Small intestine (tissue), 7 donors: ENCODE measurements around the gene ABCC6. TPM values are rescaled to one million over a fixed set of nuclear protein-coding genes. Genes with fewer than 3 reads are reported as not detected.
"Not testable (repeated sequence)": the region's sequence is repeated elsewhere in the genome, so short reads cannot be mapped to it uniquely, and the experiment has no call there.

ENCODE experiments used
- DNase-seq, 2 donors: peaks; one replicate each; pipeline versions ENCODE4 v3.0.0 to v3.0.0-alpha.2; 2013
- FAIRE-seq: peaks from 2 replicates; lab custom pipeline; 2012; peaks lifted over from hg19 to GRCh38; lab: Jason Lieb, UNC
- H3K27ac ChIP-seq, 3 donors: one replicate each; pipeline ENCODE4 v1.5.1; 2013; ENCODE audit warnings: low read length in 2 of 3, mild to moderate bottlenecking in 2 of 3, control low read depth in 1 of 3, inconsistent platforms in 1 of 3, low read depth in 1 of 3, moderate library complexity in 1 of 3
- H3K27me3 ChIP-seq, 3 donors: one replicate each; pipeline ENCODE4 v1.6.1; 2013; ENCODE audit warnings: low read length in 3 of 3, inconsistent platforms in 1 of 3; ENCODE audit not compliant: control insufficient read depth in 3 of 3, insufficient read depth in 3 of 3
- H3K36me3 ChIP-seq, 3 donors: one replicate each; pipeline ENCODE4 v1.6.1; 2013; ENCODE audit warnings: low read length in 3 of 3, inconsistent platforms in 1 of 3, low read depth in 1 of 3, mild to moderate bottlenecking in 1 of 3, moderate library complexity in 1 of 3; ENCODE audit not compliant: control insufficient read depth in 3 of 3, insufficient read depth in 2 of 3
- H3K4me1 ChIP-seq, 3 donors: one replicate each; pipeline ENCODE4 v1.6.1; 2013; ENCODE audit warnings: low read length in 2 of 3, inconsistent platforms in 1 of 3, low read depth in 1 of 3, mild to moderate bottlenecking in 1 of 3, moderate library complexity in 1 of 3; ENCODE audit not compliant: control insufficient read depth in 3 of 3, insufficient read depth in 2 of 3
- H3K4me3 ChIP-seq, 3 donors: one replicate each; pipeline ENCODE4 v1.5.1; 2013; ENCODE audit warnings: low read length in 3 of 3, control low read depth in 1 of 3, inconsistent platforms in 1 of 3, low read depth in 1 of 3, mild to moderate bottlenecking in 1 of 3, moderate library complexity in 1 of 3
- H3K9me3 ChIP-seq, 2 donors: one replicate each; pipeline ENCODE4 v1.6.1; 2013; ENCODE audit warnings: low read depth in 1 of 2, low read length in 1 of 2; ENCODE audit not compliant: control insufficient read depth in 2 of 2, insufficient read depth in 1 of 2
- whole genome bisulfite sequencing, 3 donors: extraction: QIAGEN DNeasy Blood & Tissue Kit; methylation state at CpG; one replicate each; pipeline ENCODE4 v1.1.7; 2013; 5-methylcytosine and 5-hydroxymethylcytosine counted together
- polyA plus RNA-seq, 4 donors: library from polyadenylated mRNA; stranded (reverse) in 3 of 4; unstranded in 1 of 4; fragments of 200-250 nt in 3 of 4; fragments of 120-200 nt in 1 of 4; gene quantifications; one replicate each; pipeline versions ENCODE4 v1.2.1 to v1.2.3, GENCODE V29; 2013
- donor health status: healthy with polysubstance abuse.
- donor health status: control.
- donor health status: control.
- donor health status: Bipolar disorder and iron deficiency.
- donor health status: healthy.

Gene ABCC6
- polyA plus RNA-seq, 4 donors, result 10.7 to 100 (median 57.8) TPM

DNA sequence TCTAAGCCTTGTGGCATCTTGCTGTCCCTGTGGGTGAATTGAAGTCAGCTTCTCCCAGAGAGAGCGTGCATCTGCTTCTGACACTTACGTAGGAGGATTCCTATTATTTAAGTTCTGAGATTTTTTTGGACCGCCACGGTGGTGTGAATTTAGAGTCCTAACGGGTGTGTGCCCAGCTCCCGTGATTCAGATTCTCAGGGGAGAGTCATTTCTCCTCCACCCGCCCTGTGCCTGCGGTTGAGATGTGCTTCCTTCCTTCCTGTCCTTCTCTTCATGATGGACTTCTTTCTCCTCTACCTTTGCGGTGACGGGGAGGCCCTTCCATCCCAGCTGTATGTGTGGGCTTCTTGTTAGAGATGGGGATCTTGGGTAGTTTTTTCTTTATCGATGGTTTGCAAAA is 20.6 kb upstream of the ABCC6 start:
- not testable (repeated sequence) for H3K4me3 ChIP-seq, H3K9me3 ChIP-seq, H3K4me1 ChIP-seq, H3K27me3 ChIP-seq, FAIRE-seq, DNase-seq, H3K27ac ChIP-seq, H3K36me3 ChIP-seq
- 92 to 94% (median 94%) methylated on average over 9 to 11 of the region's 11 CpGs for WGBS, 3 donors

DNA sequence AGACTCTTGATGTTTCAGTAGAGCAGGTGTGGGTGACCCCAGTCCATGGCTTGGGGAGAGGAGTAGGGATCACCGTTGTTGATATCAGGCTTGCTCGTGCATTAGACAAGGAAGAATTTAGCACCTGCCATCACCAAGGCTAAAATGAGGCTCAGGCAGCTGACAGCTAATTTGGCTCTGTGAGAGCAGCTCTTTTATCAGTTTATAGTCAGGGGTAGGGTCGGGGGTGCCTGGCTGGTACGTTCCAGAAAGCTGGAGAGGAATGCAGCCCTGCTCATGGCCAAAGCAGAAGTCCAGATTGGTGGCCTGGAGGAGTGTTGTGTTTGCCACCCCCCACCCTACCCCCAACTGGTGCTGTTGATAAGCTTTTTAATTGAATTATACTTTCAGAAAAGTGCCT is 17.4 kb upstream of the ABCC6 start:
- FAIRE-seq, H3K27ac ChIP-seq, H3K4me3 ChIP-seq, H3K27me3 ChIP-seq, H3K36me3 ChIP-seq, DNase-seq, H3K9me3 ChIP-seq, H3K4me1 ChIP-seq: not testable (repeated sequence)
- WGBS, 3 donors, result 20 to 73% (median 64%) methylated on average over 3 to 4 of the region's 4 CpGs

DNA sequence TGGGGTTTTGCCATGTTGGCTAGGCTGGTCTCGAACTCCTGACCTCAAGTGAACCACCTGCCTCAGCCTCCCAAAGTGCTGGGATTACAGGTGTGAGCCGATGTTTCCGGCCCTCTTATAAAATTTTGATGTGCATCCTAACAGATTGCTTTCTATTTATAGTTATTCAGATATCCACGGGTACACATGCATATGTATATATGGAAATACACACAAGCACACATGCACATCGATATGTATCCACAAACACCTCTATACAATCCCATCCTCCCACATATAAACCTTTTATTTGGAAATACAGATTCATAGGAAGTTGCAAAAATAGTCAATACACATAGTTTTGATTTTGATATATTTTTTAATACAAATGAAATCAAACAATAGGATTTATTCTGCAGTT is 14.4 kb upstream of the ABCC6 start:
- not testable (repeated sequence) for FAIRE-seq
- WGBS, 3 donors, result 90 to 95% (median 90%) methylated on average over 5 of the region's 5 CpGs

DNA sequence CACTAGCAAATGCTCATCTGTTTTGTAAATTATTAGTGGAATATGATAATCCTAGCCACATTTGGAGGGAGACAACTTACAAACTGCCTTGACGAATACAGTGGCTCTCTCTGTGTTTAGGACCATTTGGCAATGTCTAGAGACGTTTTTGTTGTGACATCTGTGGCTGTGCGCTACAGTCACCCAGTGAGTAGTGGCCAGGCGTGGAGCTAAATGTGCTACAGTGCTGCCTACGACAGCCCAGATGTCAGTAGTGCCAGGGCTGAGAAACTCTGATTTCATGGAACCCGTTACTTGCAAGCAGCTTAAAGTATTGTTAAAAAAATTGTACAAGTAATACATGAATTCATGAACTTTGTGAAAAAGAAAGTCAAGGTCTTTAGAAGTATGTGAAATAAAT is 13.8 kb upstream of the ABCC6 start:
- H3K27ac ChIP-seq, FAIRE-seq, H3K4me1 ChIP-seq, H3K9me3 ChIP-seq, H3K36me3 ChIP-seq, H3K4me3 ChIP-seq, H3K27me3 ChIP-seq: not testable (repeated sequence)
- peak in 1 of 2 donors; percentile 21 for DNase-seq
- 52 to 77% (median 62%) methylated on average over 6 of the region's 6 CpGs for WGBS, 3 donors

More for the DNA sequence above, 14.4 kb upstream of the ABCC6 start:
- not testable (repeated sequence) for DNase-seq, H3K4me1 ChIP-seq, H3K4me3 ChIP-seq, H3K27ac ChIP-seq, H3K27me3 ChIP-seq, H3K36me3 ChIP-seq, H3K9me3 ChIP-seq

DNA sequence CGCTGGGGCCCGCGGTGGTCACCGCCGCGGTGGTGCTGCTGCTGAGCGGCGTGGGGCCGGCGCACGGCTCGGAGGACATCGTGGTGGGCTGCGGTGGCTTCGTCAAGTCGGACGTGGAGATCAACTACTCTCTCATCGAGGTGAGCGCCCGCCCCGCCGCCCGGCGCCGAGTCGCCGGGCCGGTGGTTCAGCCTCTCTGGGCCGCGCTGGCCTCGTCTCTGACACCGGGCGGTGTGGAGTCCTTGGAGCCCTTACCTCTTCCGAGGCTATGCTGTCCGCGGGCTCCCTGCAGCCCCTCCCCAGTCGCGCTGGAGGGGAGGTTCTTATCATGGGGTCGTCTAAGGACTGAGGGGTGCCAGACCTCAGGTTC is 9.4 kb upstream of the ABCC6 start:
- DNase-seq, FAIRE-seq, H3K4me3 ChIP-seq, H3K36me3 ChIP-seq, H3K27me3 ChIP-seq, H3K27ac ChIP-seq, H3K9me3 ChIP-seq, H3K4me1 ChIP-seq: not testable (repeated sequence)
- WGBS, 3 donors, result no CpG with 5 or more reads among the region's 39 CpGs

DNA sequence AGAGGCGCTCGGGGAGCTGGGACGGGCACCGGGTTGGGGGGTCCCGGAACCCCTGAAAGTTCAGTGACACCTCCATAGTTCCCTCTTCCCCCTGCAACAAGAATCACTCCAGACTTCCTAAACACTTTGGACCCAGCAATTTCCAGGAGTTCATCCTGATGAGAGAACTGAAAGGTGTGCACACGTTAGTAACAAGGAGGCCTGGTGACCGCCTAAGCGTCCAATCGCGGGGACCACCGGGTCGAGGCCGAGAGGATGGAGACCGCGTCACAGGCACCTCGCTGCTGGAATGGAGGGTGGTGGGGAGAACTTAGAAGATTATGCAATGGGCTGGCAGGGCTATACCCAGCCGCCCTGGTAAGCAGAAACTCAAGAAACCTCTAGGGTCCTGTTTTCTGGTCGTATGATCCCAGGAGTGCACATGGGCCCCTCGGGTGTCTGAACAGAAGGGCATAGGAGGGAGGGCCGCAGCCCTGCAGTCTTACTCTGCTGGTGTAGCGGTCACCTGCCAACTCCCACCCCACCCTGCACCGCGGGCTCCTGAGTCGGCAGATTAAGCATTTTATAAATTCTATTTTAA is 458 bp upstream of the ABCC6 start:
- WGBS, 3 donors, result 1 to 16% (median 15%) methylated on average over 11 to 16 of the region's 24 CpGs
- not testable (repeated sequence) for FAIRE-seq, H3K27ac ChIP-seq, H3K9me3 ChIP-seq, H3K36me3 ChIP-seq, H3K4me3 ChIP-seq, DNase-seq, H3K4me1 ChIP-seq, H3K27me3 ChIP-seq

DNA sequence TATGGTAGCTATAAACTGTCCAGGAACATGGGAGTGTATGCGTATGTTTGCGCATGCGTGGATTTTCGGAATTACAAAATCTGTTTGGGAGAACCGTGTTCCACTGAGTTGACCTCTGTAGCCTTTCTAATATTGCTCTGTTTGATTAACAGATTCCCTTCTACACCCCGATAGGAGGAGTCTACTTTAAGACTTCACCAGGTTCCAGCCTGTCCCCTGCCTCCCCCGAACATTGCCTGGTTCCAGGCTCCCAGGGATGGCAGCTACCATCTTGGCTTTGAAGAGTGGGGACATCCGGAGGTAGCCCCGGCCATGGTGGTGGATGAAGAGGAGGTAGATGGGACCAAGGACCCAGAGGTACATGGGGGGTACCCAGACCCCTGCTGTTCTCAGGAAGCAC is 1.9 kb downstream of the ABCC6 start:
- WGBS, 3 donors, result 81 to 91% (median 90%) methylated on average over 3 to 4 of the region's 9 CpGs
- not testable (repeated sequence) for FAIRE-seq, H3K9me3 ChIP-seq, H3K4me1 ChIP-seq, DNase-seq, H3K27me3 ChIP-seq, H3K36me3 ChIP-seq, H3K27ac ChIP-seq, H3K4me3 ChIP-seq

DNA sequence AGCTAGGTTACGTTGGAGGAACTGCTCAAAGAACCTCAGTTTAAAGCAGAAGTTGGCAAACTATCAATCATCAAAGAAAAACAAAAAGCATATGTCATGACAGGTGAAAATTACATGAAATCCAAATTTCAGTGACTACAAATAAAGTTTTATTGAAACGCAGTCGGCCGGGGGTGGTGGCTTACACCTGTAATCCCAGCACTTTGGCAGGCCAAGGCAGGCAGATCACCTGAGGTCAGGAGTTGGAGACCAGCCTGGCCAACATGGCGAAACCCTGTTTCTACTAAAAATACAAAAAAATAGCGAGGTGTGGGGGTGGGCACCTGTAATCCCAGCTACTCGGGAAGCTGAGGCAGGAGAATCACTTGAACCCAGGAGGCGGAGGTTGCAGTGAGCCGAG is 2.8 kb downstream of the ABCC6 start:
- H3K27me3 ChIP-seq, H3K27ac ChIP-seq, FAIRE-seq, H3K36me3 ChIP-seq, H3K4me3 ChIP-seq, DNase-seq, H3K9me3 ChIP-seq, H3K4me1 ChIP-seq: not testable (repeated sequence)
- WGBS, 3 donors, result 93 to 98% (median 97%) methylated on average over 6 to 8 of the region's 9 CpGs

DNA sequence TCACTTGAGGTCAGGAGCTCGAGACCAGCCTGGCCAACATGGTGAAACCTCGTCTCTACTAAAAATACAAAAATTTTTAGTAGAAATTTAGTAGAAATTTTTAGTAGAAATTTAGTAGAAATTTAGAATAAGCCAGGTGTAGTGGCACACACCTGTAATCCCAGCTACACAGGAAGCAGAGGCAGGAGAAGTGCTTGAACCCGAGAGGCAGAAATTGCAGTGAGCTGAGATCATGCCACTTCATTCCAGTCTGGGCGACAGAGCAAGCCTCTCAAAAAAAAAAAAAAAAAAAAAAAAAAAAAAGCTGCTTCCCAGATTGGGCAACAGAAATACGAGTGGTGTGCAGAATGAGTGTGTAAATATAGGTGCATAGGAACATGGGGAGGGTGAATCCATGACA is 4.5 kb downstream of the ABCC6 start:
- H3K36me3 ChIP-seq, DNase-seq, H3K27ac ChIP-seq, H3K9me3 ChIP-seq, FAIRE-seq, H3K4me1 ChIP-seq, H3K27me3 ChIP-seq, H3K4me3 ChIP-seq: not testable (repeated sequence)
- 67% methylated on average over 1 of the region's 5 CpGs; no CpG with 5 or more reads in 2 of the 3 donors for WGBS, 3 donors
